ACHN (cell line): ENCODE data around the gene MCHR1.
A peak's percentile ranks its signal among the peaks of the same experiment; 100 is the strongest.

Experiments used
- DNase-seq: peaks from one replicate; pipeline ENCODE4 v3.0.0-alpha.2; 2015
- in situ Hi-C: cut with HindIII; loops from 2 replicates; pipeline ENCODE4 v1.10.0; 2017; ENCODE audit warnings: low sequenced_read_pairs, low pct_ligation_motif_present, low pct_unique_long_range_greater_than_20kb

MCHR1 gene

DNA sequence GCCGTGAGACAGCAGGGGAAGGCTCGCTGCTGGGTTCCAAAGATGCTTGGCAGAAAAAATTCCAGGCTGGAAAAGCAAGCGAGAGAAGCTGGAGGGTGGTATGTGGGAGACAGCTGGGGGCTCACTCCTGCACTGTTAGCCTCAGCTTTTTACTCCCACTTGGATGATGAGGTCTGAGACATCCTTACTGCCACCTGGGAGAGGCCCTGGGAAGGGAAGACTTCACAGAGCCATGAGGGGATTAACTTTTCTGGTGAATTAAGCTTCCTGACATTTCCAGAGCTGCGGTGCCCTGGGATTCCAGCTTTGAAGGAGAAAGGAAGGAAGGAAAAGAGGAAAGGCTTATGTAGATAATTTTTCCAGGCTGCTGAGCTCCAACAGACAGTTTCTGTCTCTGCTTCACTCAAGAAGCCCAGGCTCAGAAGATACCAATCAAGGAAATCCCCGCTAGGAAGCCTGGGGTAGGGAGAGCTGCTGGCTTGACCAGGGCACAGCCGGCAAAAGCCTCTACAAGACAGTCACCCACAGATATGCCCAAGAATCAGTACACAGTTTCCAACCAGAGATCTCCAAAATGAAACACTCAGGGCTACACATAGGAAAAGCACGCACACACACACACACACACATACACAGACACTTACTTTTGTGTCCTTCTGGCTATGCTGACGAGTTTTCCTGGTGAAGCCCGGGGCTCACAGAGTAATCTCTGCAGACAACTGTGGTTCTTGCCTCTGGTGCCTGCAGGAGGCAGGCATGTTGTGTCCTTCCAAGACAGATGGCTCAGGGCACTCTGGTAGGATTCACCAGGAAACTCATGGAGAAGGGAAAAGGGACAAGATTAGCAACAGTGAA lies 907 bp downstream of the MCHR1 start:
- DNase-seq = no peak
- in situ Hi-C loops = no loop called here

DNA sequence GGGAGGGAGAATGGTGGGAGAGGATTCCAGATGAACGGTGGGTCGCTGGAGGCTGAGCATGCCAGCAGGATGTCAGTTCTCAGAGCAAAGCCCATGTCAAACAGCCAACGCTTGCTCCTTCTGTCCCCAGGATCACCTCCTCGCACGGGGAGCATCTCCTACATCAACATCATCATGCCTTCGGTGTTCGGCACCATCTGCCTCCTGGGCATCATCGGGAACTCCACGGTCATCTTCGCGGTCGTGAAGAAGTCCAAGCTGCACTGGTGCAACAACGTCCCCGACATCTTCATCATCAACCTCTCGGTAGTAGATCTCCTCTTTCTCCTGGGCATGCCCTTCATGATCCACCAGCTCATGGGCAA lies 1.5 kb downstream of the MCHR1 start:
- DNase-seq = no peak
- in situ Hi-C loops = no loop called here

DNA sequence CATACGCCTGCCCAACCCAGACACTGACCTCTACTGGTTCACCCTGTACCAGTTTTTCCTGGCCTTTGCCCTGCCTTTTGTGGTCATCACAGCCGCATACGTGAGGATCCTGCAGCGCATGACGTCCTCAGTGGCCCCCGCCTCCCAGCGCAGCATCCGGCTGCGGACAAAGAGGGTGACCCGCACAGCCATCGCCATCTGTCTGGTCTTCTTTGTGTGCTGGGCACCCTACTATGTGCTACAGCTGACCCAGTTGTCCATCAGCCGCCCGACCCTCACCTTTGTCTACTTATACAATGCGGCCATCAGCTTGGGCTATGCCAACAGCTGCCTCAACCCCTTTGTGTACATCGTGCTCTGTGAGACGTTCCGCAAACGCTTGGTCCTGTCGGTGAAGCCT lies 2.2 kb downstream of the MCHR1 start:
- in situ Hi-C loops = no loop called here
- DNase-seq = no peak

DNA sequence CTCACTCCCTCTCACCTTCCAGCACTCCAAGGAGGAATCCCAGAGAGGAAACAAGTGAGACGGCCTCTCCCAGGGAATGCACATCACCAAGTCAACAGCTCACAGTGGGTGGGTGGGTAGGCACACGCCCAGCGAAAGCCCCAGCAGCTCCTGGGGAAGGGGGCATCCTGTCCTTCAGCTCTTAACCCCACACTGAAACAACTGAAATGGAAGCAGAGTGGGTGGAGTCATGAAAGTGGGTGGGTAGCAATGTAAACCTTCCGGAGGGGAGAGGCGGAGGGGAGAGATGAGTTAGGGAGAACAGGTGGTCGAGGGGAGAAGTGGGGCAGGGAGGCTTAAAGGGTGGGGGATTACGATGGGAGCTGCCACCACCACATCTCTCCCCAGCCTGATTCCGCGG lies 5.4 kb downstream of the MCHR1 start:
- DNase-seq = no peak
- in situ Hi-C loops = no loop called here

DNA sequence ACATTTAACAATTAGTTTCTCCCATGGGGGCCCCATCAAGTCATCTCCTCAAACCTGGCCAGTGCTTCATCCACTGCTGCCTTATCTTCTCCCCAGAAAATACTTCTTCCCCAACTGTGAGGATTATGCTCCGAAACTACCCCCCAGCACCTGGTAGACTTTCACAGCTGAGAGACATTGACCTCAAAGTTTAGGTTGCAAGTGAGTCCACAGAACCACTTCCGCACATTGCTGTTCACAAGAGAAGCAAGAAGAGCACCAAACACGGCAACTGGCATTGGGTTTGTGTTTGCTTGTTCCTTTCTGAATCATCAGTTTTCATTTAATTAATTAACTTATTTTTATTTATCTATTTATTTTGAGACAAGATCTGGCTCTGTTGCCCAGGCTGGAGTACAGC lies 6.1 kb downstream of the MCHR1 start:
- in situ Hi-C loops = no loop called here

DNA sequence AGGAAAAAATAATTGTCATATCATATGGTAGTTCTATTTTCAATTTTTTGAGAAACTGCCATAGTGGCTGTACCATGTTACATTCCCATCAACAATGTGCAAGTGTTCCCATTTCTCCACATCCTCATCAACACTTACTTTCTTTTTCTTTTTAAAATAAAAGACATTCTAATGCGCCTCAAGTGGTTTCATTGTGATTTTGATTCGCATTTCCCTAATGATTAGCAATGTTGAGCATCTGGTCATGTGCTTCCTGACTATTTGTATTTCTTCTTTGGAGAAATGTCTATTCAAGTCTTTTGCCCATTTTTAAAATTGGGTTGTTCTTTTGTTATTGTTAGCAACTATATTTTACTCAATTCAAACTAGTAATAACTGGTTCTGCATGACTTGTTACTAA lies 8.4 kb downstream of the MCHR1 start:
- in situ Hi-C loops = no loop called here
- DNase-seq = no peak

More for the DNA sequence above, 6.1 kb downstream of the MCHR1 start:
- DNase-seq = no peak

DNA sequence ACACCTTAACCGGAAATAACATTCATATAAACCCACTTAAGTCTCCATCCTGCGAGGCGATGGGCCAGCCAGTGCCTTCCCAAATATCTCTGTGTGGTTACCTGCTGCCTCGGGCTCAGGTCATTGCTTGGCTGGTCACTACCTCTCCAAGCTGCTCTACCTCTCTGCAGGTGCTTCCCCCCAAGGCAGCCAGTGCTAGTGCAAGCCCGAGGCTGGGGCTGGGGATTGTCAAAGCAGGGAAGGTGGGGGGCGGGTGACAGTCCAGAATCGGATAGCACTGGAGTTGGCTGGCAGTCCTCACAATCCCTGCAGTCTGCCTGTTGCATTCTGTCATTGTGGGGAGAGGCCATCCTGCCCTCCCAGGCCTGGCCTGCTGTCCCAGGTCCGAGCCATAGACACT lies 11.1 kb downstream of the MCHR1 start:
- in situ Hi-C loops = no loop called here
- DNase-seq = no peak

DNA sequence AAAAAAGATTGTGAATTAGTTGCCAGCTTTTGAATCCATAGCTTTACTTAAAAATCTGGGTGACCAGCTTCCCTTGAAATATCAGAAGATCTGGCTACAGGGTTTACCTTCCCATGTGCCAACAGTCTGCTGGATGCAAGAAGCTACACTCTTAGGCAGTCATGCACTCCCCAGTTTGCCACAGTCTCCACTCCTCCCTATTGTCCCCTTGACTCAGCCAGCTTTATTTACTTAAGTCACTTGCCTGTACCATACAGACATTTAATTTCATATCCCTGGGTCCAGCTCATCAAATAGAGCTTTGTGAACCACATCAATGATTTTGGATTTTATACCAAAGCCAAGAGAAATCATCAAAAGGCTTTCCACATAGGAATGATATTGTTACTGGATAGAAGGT lies 12.2 kb downstream of the MCHR1 start:
- DNase-seq = no peak
- in situ Hi-C loops = no loop called here

DNA sequence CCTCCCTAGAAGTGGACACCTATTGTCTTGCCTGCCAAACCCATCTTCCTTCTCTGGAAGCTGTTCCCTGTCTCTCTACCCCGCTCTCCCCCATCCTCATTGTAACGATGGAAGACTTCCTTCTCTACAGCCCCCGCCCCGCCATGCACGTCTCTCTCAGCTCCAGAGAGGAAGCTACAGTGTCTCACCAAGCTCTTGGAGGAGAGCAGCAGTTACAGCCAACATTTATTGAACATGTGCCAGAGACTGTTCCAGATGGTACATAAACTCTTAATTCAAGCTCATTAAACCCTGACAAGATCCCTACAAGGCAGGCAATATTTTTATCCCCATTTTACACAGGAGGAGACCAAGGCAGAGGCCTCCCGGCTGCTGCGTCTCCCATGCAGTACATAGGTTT lies 15.1 kb downstream of the MCHR1 start:
- in situ Hi-C loops = no loop called here
- no peak for DNase-seq

DNA sequence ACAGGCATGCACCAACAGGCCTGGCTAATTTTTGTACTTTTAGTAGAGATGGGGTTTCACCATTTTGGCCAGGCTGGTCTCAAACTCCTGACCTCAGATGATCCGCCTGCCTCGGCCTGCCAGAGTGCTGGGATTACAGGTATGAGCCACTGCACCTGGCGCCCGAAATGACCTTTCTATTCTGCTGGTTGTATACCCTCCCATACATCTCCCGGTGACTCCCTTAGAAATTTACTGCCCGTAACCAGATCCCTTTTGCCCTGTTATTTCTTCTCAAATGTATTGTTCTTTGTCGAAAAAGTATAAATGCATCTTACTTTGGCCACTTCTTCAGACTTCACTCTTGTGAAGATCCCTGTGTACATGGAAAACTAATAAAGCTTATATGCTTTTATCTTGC lies 22.0 kb downstream of the MCHR1 start:
- in situ Hi-C loops = no loop called here
- DNase-seq = no peak

DNA sequence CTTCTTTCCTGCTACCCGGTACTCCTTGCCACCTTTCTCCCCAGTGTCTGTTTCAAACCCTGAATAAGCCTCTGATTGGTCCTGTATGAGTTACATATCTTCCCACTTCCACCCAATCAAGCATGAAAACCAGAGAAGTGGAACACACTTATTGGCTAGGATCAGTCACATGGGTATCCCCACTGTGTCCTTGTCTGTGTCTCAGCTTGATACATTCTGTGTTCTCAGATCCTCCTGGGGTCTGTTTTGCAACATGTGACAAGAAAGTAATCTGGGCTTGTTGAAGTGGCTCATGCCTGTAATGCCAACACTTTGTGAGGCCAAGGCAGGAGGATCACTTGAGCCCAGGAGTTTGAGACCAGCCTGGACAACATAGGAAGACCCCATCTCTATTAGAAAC lies 23.9 kb downstream of the MCHR1 start:
- DNase-seq = no peak
- in situ Hi-C loops = no loop called here

DNA sequence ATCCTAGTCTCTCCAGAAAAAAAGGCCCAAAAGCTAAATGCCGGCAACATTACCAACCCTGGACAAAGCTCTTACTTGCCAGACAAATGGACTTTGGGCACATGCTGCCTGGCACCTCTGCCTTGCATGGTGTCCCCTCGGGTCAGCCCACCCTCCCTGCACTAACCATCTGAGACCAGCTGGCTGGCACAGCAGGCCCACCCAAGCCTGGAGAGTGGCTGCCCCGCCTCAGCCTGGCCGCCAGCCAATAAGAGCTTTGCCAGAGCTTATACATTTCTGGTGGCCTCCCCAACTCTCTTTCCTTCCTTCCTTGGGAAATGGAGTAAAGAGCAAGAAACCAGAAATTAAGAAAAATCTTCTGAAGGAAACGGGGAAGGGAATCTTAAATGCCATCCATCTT lies 24.5 kb downstream of the MCHR1 start:
- in situ Hi-C loops = no loop called here
- no peak for DNase-seq

DNA sequence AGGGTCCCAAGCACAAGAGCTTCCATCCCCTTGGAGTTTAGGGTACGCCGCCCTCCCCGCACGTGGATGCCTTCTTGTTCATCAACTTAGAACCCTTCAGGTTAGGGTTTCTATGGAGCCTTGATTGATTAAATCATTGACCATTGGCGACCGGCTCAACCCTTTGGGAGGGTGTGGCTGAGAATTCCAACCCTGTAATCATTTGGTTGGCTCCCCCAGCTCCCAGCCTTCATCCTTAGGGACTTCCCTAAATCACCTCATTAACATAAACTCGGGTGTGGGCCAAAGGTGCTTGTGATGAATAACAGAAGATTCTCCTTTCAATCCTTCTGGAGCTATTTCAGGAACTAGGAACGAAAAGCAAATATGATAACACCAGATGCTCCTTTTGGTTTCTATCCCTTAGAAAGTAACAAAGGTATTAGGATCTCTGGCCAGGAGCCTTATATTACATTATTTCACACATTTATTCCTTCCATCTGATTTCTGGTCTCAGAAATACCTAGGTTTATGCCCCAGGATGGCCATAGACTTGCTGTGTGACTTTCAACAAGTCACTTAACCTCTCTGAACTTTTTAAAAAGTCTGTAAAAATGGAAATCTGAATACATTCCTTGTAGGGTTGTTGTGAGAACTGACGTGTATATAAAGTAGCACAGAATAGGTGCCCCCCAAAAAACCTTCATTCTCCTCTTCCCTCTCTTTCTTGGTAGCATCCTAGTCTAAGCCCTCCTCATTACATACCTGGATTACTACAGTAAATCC lies 26.8 kb downstream of the MCHR1 start:
- no peak for DNase-seq
- in situ Hi-C loops = no loop called here

DNA sequence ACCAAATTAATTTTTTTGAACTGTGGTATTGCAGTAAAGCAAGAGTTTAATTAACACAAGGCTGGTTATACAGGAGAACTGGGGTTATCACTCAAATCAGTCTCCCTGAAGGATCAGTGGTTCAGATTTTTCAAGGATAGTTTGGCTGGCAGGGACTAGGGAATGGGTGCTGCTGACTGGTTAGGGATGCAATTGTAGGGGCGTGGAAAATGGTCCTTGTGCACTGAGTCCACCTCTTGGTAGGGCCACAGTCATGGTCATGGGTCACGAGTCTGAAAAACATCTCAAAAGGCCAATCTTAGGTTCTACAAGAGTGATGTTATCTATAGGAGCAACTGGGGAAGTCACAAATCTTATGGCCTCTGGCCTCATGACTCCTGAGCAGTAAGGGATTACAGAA lies 27.9 kb downstream of the MCHR1 start:
- in situ Hi-C loops = no loop called here

DNA sequence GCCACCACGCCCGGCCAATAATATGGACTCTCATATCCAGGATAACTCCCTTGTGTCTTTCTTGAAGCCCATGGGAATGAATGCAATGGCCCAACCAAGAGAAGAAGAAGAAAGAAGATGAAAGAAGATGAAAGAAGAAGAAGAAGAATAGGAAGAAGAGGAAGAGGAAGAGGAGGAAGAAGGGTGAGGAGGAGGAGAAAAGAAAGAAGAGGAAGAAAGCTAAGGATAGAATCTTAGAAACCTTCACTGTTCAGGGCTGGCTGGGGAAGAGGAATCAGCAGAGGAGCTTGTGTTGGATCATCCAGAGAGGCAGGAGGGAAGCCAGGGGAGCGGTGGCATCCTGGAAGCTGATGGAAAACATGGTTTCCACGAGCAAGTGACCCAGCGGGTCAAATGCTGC lies 28.9 kb downstream of the MCHR1 start:
- in situ Hi-C loops = no loop called here
- no peak for DNase-seq

More for the DNA sequence above, 27.9 kb downstream of the MCHR1 start:
- no peak for DNase-seq

DNA sequence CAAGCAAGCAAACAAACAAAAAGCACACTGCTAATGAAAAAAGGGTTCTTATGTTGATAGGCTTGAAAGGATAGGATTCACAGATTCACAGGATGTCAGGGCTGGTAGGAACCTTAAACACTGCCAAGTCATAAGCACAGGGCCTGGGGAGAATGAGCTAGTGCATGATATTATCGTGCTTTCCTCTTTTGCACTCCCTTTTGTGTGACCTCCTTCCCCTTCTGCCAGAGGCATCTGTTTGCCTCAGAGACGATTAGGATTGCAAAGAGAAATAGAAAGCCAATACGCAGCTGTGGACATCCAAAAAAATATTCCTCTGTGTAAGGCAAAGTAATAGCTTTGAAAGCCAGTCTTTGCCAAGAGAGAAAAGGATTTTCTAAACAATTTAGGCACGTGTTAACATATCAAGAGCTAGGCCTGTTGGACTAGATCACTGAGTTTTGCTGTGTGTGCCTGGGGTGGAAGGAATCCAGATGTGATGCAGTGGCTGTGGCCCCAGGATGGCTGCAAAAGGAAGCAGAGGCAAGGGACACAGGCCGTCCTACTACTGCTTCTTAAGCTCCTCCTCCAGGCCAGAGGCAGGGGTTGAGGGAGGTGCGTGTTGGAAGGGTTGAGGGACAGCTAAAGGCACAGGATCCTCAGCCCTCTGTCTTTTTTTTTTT lies 30.6 kb downstream of the MCHR1 start:
- in situ Hi-C loops = no loop called here
- no peak for DNase-seq

DNA sequence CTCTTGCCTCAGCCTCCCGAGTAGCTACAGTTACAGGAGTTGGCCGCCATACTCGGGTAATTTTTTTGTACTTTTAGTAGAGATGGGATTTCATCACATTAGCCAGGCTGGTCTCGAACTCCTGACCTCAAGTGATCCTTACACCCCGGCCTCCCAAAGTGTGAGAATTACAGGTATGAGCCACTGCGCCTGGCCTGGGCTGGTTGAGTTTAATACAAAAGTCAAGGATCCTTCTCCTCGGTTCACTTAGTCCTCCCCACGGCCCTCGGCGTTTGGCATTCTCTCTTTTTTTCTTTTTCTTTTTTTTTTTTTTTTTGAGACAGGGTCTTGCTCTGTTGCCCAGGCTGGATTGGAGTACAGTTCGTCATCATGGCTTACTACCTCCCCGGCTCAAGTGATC lies 33.0 kb downstream of the MCHR1 start:
- no peak for DNase-seq
- in situ Hi-C loops = no loop called here

DNA sequence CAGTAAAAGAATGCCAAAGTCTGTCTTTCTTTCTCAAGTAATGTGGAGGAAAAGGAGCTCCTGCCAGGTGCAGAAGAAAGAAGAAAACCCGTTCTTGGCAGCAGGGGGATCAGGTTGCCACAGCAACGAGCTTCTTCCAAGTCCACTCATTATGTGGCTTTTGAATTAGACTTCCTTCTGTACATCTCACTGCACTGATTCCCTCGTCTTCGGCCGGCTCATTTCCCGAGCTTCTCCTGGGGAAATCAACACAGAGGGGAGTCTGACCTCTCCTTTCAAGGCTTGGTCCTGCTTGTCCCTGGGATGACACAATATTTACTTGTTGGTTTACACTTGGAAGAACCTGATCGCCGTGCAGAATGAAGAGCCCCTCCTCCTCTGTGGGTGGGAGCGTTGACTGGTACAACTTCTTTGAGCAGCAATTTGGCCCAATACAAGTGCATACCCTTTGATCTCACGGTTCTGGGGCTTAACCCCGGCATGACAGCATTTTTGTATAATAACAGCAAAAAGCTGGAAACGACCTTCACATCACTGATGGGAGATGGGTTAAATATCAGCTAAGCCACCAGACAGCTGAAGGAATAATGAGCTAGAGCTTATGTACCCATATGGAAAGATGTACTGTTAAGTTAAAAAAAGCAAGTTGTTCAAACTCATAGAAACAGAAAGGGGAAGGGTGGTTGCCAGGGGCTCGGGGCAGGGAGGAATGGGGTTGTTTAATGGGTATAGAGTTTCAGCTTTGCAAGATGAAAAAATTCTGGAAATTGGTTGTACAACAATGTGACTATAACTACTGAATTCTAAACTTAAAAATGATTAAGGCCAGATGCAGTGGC lies 35.4 kb downstream of the MCHR1 start:
- peak; percentile 34 for DNase-seq
- in situ Hi-C loops = no loop called here

DNA sequence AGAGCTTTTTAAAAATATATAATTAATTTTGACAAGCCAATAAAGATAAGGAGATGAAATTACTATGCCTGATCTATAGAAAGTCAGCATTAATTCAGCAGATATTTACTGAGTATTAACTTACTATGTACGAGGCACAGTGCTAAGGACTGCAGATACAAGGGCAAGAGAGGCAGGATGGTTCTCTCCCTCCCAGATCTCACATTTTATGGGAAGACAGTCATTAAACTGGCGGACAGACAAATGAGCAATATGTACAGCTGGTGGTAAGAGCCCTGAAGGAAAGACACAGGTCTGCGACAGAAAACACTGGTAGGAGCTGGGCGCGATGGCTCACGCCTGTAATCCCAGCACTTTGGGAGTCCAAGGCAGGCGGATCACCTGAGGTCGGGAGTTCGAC lies 36.8 kb downstream of the MCHR1 start:
- in situ Hi-C loops = no loop called here
- no peak for DNase-seq
